HL-60/S4 treated with phorbol 12-myristate 13-acetate at 8.2 ng/mL for 4 days and 3 days (cell line): ENCODE results near the gene GOT1.

Experiments used
- in situ Hi-C: fragments of 300-500 bp; cut with MboI; formaldehyde crosslinking; loops from 2 replicates; pipeline ENCODE4 v1.15.0; 2022; ENCODE audit warnings: low sequenced_read_pairs

Gene GOT1

GRCh38 chr10:99435986-99436638 is 5.7 kb upstream of the GOT1 start:
- in situ Hi-C loops, result loop anchor here (25.0 kb wide), 1 partner anchor 276 kb away; no protein-coding TSS in a partner anchor

GRCh38 chr10:99433378-99434020 is 3.1 kb upstream of the GOT1 start:
- in situ Hi-C loops, result loop anchor here (25.0 kb wide), 1 partner anchor 279 kb away; no protein-coding TSS in a partner anchor

DNA sequence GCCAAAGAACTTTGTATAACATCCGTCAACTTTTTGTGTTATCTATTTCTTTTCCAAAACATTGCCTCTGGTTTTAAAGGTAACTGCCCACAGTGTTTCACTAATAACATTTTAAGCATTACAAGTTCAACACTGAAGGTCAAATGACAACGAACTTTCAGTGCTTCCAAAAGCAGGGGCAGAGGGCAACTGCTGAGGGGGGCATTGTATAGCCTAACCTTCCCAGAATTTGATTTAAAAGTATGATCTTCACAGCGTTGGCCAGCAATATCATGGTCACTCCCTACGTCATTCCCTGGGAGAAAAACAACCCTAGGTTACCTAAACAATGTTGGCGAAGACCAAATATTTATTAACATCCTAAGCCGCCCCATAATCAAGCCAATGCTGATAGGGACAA is 2.5 kb upstream of the GOT1 start:
- in situ Hi-C loops, result loop anchor here (25.0 kb wide), 1 partner anchor 279 kb away; no protein-coding TSS in a partner anchor

- in situ Hi-C loops, result loop anchor here (25.0 kb wide), 1 partner anchor 280 kb away; no protein-coding TSS in a partner anchor
Observed at GRCh38 chr10:99432047-99432446, 1.6 kb upstream of the GOT1 start.

DNA sequence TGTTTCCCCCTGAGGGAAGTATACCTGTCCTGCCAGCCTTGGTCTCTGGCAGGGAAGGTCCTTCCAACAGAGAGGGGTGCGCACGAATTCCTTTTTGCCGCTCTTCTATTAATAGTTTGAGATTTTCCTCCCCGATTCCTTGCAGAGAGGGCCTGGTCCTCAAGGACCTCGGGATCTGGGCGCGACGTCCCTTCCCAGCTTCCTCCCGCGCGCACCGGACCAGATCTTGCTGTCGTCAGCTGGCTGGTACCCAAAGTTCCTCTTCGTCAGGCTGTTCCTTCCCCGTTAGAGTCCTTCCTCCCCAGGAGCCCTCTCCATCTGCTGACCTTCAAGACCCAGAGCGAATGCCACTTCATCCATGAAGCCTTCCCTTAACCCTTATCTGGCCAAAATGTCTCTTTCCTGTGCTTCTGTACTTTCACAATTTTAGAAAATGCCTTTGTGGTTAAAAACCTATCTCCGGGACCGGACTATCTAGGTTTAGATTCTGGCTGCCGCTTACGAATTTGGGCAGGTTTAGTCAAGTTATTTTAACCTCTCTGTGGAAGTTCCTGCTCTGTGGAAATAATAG is 851 bp upstream of the GOT1 start:
- in situ Hi-C loops, result loop anchor here (25.0 kb wide), 1 partner anchor 281 kb away; no protein-coding TSS in a partner anchor

DNA sequence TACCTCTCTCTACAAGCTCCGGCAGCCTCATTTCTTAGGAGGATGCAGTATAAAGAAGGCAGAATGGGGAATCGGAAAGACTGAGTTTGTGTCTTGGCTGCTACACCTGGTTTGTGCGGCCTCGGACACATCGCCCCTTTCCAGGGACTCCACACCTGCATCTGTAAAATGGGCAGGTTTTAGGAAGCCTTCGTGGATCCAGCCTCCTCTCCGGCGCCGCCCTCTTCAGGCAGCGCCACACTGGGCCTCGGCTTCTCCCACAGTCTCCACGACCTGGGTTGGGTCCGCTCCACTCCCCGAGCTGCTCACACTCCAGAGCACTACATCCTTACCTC is 341 bp downstream of the GOT1 start:
- in situ Hi-C loops, result loop anchor here (25.0 kb wide), 1 partner anchor 282 kb away; no protein-coding TSS in a partner anchor

- in situ Hi-C loops, result loop anchor here (25.0 kb wide), 1 partner anchor 283 kb away; no protein-coding TSS in a partner anchor
Observed at GRCh38 chr10:99429517-99430095, 818 bp downstream of the GOT1 start.

DNA sequence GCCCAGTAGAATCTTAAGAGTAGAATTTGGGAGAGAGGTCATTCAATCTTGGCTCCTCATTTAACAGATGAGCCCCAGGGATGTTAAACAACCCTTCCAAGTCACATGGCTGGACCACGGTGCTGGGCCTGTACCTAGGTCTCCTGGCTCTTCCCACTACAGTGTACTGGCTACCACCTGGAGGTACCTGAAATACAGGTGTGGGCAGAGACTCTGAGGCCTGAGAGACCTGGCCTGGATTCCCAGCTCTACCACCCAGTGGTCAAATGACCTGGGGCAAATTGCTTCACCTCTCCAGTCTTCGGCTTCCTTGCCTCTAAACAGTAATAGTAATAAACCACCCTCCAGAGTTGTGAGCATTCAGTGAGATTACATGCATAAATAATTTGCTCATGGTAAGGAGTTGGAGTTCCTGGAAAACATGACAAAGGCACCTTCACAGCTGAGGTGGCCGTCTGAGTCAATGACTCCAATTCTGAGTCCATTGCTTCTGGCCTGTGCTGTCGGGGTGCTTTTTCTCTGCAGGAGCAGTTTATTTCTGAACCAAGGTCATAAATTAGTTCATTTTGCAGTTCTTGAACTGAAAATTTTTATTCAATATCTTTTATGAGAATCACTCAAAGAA is 2.7 kb downstream of the GOT1 start:
- in situ Hi-C loops, result loop anchor here (25.0 kb wide), 1 partner anchor 285 kb away; no protein-coding TSS in a partner anchor

- in situ Hi-C loops, result loop anchor here (25.0 kb wide), 1 partner anchor 286 kb away; no protein-coding TSS in a partner anchor
Observed at GRCh38 chr10:99426689-99427088, 3.7 kb downstream of the GOT1 start.

DNA sequence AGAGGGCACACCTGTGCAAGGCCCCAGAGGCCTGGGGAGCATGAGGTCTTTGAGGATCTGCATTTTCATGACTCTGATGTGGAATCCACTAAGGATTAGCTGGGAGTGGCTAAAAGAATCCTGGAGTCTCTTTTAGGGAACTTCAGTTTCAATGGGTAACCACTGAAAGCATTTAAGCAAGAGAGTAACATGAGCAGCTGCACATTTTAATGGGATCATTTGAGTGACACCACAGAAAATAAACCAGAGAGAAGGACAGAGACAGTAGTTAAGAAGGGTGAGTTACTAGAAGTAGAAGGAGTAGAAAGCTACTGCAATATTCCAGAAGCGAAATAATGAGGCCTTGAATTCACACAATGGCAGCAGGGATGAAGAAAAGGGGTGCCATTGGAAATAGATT is 5.2 kb downstream of the GOT1 start:
- in situ Hi-C loops, result loop anchor here (25.0 kb wide), 1 partner anchor 287 kb away; no protein-coding TSS in a partner anchor

DNA sequence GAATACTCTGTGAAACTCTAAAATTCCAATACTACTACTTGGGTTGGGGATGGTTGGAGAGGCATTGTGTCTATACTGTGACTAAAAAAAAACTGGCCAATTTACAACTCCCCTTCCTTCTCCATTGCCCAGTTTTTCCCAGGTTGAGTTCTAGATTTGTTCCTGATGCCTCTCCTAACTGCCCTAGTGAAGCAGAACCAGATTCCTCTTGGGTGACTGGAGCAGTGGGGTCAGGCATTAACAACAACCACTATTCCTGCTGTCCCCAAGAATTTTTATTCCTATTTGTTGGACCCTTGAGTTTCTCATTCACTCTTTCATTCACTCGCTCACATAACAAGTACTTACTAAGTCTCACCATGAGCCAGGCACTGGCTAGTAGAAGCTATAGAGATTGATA is 5.8 kb downstream of the GOT1 start:
- in situ Hi-C loops, result loop anchor here (25.0 kb wide), 1 partner anchor 288 kb away; no protein-coding TSS in a partner anchor

DNA sequence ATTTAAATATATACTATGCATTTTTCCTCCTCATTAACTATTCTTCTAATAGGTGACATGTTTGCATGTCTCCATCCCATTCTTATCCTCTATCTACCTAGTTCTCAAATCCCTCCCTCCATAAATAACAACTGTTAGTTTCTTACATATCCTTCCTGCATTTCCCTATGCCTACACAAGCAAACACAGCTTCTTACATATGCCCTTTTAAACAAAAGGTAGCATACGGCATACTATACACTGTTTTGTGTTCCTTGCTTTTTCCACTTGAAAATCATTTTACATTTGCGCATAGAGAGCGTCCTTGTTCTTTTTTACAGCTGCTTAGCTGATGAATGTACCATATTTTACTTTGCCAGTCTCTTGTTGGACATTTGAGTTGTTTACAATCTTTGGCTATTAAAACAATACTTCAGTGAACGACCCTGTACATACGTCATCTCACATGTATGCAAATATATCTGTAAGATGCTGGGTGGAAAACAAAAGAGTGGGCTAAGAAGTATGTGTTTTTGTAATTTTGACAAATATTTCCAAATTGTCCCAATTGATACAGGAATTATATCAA is 7.8 kb downstream of the GOT1 start:
- in situ Hi-C loops, result no loop called here

GRCh38 chr10:99421233-99421739 is 9.1 kb downstream of the GOT1 start:
- in situ Hi-C loops, result no loop called here

- in situ Hi-C loops, result no loop called here
Observed at GRCh38 chr10:99419688-99420087, 10.7 kb downstream of the GOT1 start.

DNA sequence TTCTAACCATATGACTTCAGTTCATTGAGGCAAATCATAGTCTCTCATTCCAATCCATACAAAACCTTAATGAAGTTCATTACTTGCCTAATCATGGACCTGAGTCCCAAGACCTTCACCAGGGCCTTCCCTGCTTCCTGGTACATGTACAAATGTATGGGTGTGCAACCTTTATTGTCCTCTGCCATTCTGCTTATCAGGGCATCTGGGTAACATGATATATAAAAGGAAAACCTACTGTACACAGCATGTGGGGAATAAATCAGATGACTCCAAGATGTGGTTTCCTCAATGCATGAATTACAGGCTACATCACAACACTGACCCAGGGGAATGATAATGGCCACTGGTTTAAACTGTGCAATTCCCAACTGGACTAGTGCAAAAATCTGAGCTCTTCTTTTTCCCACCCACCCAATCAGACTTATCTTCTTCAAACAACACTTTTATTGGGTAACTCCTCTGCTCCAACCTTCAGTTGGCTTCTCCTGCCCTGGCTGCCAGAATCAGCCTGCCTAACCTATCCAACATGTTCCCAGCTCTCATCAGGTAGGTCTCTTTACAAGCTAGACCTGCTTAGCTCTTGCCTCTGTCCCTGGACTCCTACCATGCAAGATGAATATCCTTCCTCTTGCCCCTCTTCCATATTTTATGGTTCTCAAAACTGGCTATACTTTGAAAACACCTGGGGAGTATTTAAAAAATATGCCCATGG is 11.4 kb downstream of the GOT1 start:
- in situ Hi-C loops, result no loop called here

GRCh38 chr10:99412099-99412498 is 18.3 kb downstream of the GOT1 start:
- in situ Hi-C loops, result no loop called here

DNA sequence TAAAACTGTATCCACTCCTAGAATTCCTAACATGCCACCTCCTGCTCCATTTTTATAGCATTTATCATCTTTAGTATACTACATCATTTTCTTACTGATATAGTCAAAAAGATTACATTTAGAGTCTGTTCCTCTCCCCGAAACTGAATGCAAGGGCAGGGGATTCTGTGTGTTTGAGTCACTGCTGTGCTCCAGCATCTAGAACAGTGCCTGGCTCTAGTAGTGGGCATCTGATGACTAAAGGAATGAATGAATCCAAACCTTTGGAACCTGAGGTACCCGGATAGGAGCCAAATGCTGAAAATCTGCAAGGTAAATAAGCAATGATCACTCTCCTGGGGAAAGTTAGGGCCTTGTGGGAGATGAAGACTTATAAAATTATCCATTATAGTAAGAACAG is 18.9 kb downstream of the GOT1 start:
- in situ Hi-C loops, result no loop called here

DNA sequence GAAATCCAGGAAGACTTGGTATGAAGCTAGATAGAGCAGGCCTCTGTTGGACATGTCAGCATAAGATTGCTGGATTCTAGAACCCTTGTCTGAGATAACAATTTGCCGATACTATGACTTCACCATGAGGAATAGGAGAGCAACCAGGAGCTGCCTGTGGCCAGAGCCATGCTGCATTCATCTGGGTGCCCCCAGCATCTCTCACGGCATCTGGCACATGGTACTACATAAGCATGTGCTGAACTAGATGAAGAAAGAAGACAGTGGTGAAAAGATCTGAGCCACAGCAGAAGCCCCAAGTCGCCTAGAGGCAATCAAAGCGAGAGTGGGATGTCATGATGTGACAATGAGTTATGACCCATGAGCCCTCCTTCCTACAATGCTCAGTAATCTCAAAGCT is 19.5 kb downstream of the GOT1 start:
- in situ Hi-C loops, result no loop called here

DNA sequence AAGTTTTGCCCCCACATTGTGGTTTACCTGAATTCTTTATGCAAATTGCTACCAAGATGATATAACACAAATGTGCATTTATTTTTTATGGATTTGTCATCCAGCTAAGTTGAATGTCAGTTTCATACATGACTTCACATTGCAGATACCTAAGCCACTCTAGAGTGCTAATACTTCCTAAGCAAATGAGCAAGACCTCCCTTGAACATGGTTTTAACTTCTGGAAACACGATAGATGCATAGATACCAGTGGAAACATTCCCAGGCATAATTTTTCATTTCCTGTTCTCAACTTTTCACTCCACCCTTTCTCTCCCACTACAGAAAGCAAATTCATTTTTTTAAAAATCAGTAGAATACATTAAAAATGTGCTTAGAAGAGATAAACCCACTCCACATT is 20.3 kb downstream of the GOT1 start:
- in situ Hi-C loops, result no loop called here

DNA sequence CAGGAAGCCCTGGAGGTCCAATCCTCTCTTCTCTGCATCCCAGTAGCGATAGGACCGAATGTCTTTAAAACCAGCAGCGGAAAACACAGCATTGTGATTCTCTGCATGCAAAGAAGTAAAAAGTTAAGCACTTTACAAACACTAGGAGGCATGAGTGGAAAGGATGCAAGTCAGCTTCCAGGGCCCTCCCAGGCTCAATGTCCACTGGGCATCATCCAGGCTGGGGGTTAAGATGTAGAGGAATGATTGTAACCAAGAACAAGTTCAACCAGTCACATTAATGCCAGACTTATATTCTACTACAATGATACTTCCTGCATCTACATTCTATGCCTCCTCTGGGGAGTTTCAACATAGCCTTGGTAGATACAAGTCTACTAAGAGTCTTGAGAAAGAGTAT is 24.3 kb downstream of the GOT1 start:
- in situ Hi-C loops, result no loop called here
